Peyer's patch (tissue), 4 donors: ENCODE results near the gene PPID.

Experiments used
- POLR2A ChIP-seq, 2 donors: fragments of 450-650 bp; IDR thresholded peaks; one replicate each; pipeline ENCODE4 v1.5.1; 2017; ENCODE audit warnings: antibody characterized with exemption in 2 of 2, mild to moderate bottlenecking in 2 of 2, moderate library complexity in 2 of 2
- TF ChIP-seq, protein P1 (sequence below), 6 experiments: fragments of 450-650 bp in 4 of 6; fragments of 200-600 bp in 2 of 6; sonication (generic) in 1 of 6; IDR thresholded peaks; one replicate each; pipeline ENCODE4 v1.5.1; 2017 to 2019; ENCODE audit warnings: antibody characterized with exemption in 6 of 6, mild to moderate bottlenecking in 3 of 6, moderate library complexity in 1 of 6

DNA sequence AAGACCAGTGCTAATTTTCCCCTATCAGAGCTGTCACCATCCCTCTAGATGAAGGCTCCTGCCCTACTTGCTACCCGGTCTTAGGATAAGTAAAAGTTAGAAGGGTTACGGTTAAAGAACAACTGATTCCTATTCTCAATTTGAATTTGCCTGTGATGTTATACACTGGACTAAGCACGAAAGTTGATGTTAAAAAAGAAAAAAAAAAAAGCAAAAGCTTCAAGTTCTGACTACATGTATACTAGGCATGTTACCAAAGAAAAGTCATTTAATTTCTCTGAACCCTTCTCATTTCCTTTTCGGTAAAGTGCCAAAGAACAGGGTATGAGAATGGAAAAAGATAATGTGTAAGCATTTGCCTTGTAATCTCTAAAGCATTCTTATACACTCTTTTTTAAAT lies 1.4 kb upstream of the PPID start:
- TF ChIP-seq, protein P1, sequence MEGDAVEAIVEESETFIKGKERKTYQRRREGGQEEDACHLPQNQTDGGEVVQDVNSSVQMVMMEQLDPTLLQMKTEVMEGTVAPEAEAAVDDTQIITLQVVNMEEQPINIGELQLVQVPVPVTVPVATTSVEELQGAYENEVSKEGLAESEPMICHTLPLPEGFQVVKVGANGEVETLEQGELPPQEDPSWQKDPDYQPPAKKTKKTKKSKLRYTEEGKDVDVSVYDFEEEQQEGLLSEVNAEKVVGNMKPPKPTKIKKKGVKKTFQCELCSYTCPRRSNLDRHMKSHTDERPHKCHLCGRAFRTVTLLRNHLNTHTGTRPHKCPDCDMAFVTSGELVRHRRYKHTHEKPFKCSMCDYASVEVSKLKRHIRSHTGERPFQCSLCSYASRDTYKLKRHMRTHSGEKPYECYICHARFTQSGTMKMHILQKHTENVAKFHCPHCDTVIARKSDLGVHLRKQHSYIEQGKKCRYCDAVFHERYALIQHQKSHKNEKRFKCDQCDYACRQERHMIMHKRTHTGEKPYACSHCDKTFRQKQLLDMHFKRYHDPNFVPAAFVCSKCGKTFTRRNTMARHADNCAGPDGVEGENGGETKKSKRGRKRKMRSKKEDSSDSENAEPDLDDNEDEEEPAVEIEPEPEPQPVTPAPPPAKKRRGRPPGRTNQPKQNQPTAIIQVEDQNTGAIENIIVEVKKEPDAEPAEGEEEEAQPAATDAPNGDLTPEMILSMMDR (IDR thresholded peaks at IDR 0.05): no peak
- no peak for TF ChIP-seq POLR2A (IDR thresholded peaks at IDR 0.05)
